Immature natural killer cell (primary cell): ENCODE measurements around the gene SLCO3A1. TPM values are rescaled to one million over a fixed set of nuclear protein-coding genes. Genes with fewer than 3 reads are reported as not detected.

ENCODE experiments used
- DNase-seq, 3 donors: peaks; one replicate each; pipeline ENCODE4 v3.0.0; 2022; ENCODE audit warnings: mixed read lengths in 1 of 3
- H3K27ac Mint-ChIP-seq, 6 donors: one replicate each; pipeline ENCODE4 v1.8.0; 2020; ENCODE audit warnings: mixed read lengths in 6 of 6, mild to moderate bottlenecking in 5 of 6, inconsistent platforms in 4 of 6, moderate library complexity in 3 of 6
- H3K27me3 Mint-ChIP-seq, 3 donors: one replicate each; pipeline ENCODE4 v1.8.0; 2020 to 2021; ENCODE audit warnings: low read depth in 3 of 3, mild to moderate bottlenecking in 3 of 3, mixed read lengths in 3 of 3, moderate library complexity in 3 of 3, inconsistent platforms in 1 of 3
- H3K36me3 Mint-ChIP-seq, 3 donors: one replicate each; pipeline ENCODE4 v1.8.0; 2020; ENCODE audit warnings: mixed read lengths in 3 of 3, inconsistent platforms in 2 of 3, mild to moderate bottlenecking in 2 of 3
- H3K4me1 Mint-ChIP-seq, 2 donors: one replicate each; pipeline ENCODE4 v1.8.0; 2020; ENCODE audit warnings: inconsistent platforms in 2 of 2, mild to moderate bottlenecking in 2 of 2, mixed read lengths in 2 of 2, moderate library complexity in 1 of 2
- H3K4me3 Mint-ChIP-seq, 5 donors: one replicate each; pipeline ENCODE4 v1.8.0; 2020; ENCODE audit warnings: mild to moderate bottlenecking in 5 of 5, mixed read lengths in 5 of 5, inconsistent platforms in 3 of 5, moderate library complexity in 3 of 5
- H3K9me3 Mint-ChIP-seq, 6 donors: one replicate each; pipeline ENCODE4 v1.8.0; 2020; ENCODE audit warnings: mild to moderate bottlenecking in 6 of 6, mixed read lengths in 6 of 6, inconsistent platforms in 4 of 6, moderate library complexity in 3 of 6
- polyA plus RNA-seq, 3 donors: library from polyadenylated mRNA; unstranded; fragments of 300-500 nt; fragmentation: Illumina TruSeq; gene quantifications; one replicate each; pipeline ENCODE4 v1.2.3, GENCODE V29; 2021

The SLCO3A1 gene
- polyA plus RNA-seq, 3 donors from 2014 or later, result 17.0 to 41.3 (median 30.2) TPM

GRCh38 chr15:92011611-92012367 lies 158.3 kb downstream of the SLCO3A1 start:
- peaks cover 83 to 89% of the 10 kb centered on the region in 2 donors for H3K4me1 Mint-ChIP-seq
- DNase-seq, result peak; percentile 4 to 10 (median 7)
- H3K4me3 Mint-ChIP-seq, result peak overlapping the region; percentile 36 to 61 (median 43)
- no peaks in the 10 kb centered on the region for H3K9me3 Mint-ChIP-seq
- H3K27ac Mint-ChIP-seq, result peak overlapping the region in 4 of 6 donors; percentile 12 to 39 (median 26)
- H3K27me3 Mint-ChIP-seq, result peaks cover 0 to 3% (median 1%) of the 10 kb centered on the region in 3 donors
- H3K36me3 Mint-ChIP-seq, result no peaks in the 10 kb centered on the region

- DNase-seq, result no peak
- H3K27me3 Mint-ChIP-seq, result peaks cover 1 to 4% (median 3%) of the 10 kb centered on the region in 3 donors
- H3K36me3 Mint-ChIP-seq, result no peaks in the 10 kb centered on the region
- H3K4me3 Mint-ChIP-seq, result peak overlapping the region in 2 of 5 donors; percentile 43 to 61
- no peaks in the 10 kb centered on the region for H3K9me3 Mint-ChIP-seq
- peak overlapping the region in 1 of 6 donors; percentile 39 for H3K27ac Mint-ChIP-seq
- peaks cover 86 to 89% of the 10 kb centered on the region in 2 donors for H3K4me1 Mint-ChIP-seq
Observed at GRCh38 chr15:92012368-92012629, 158.8 kb downstream of the SLCO3A1 start.

- Mint-ChIP-seq H3K36me3 (no peaks in the 10 kb centered on the region), H3K27ac (peak overlapping the region in 1 of 6 donors; percentile 5), H3K9me3 (no peaks in the 10 kb centered on the region), H3K27me3 (peaks cover 2 to 5% (median 4%) of the 10 kb centered on the region in 3 donors), H3K4me1 (peaks cover 87 to 91% of the 10 kb centered on the region in 2 donors), H3K4me3 (peak overlapping the region in 2 of 5 donors; percentile 22 to 24)
- no peak for DNase-seq
Observed at GRCh38 chr15:92012881-92013280, 159.4 kb downstream of the SLCO3A1 start.

GRCh38 chr15:92014281-92015030 lies 160.9 kb downstream of the SLCO3A1 start:
- no peaks in the 10 kb centered on the region for H3K9me3 Mint-ChIP-seq
- no peaks in the 10 kb centered on the region for H3K36me3 Mint-ChIP-seq
- peaks cover 86 to 88% of the 10 kb centered on the region in 2 donors for H3K4me1 Mint-ChIP-seq
- DNase-seq, result no peak
- peak overlapping the region in 2 of 6 donors; percentile 24 to 31 for H3K27ac Mint-ChIP-seq
- H3K27me3 Mint-ChIP-seq, result peaks cover 2 to 5% (median 4%) of the 10 kb centered on the region in 3 donors
- no peak overlapping the region for H3K4me3 Mint-ChIP-seq

- Mint-ChIP-seq H3K9me3 (no peaks in the 10 kb centered on the region), H3K36me3 (no peaks in the 10 kb centered on the region), H3K4me1 (peaks cover 91 to 92% of the 10 kb centered on the region in 2 donors), H3K27me3 (peaks cover 2 to 5% (median 4%) of the 10 kb centered on the region in 3 donors), H3K4me3 (peak overlapping the region in 1 of 5 donors; percentile 36), H3K27ac (peak overlapping the region in 2 of 6 donors; percentile 37 to 69)
- DNase-seq, result no peak
Observed at GRCh38 chr15:92017882-92018534, 164.5 kb downstream of the SLCO3A1 start.

- Mint-ChIP-seq H3K27me3 (peaks cover 2 to 5% (median 4%) of the 10 kb centered on the region in 3 donors), H3K4me1 (peaks cover 85% of the 10 kb centered on the region in 2 donors), H3K9me3 (no peaks in the 10 kb centered on the region), H3K36me3 (no peaks in the 10 kb centered on the region), H3K4me3 (no peak overlapping the region), H3K27ac (no peak overlapping the region)
- DNase-seq, result no peak
Observed at GRCh38 chr15:92018535-92019239, 165.2 kb downstream of the SLCO3A1 start.

GRCh38 chr15:92019706-92020105 lies 166.2 kb downstream of the SLCO3A1 start:
- no peaks in the 10 kb centered on the region for H3K36me3 Mint-ChIP-seq
- no peak overlapping the region for H3K4me3 Mint-ChIP-seq
- H3K27ac Mint-ChIP-seq, result no peak overlapping the region
- H3K27me3 Mint-ChIP-seq, result peaks cover 2 to 5% (median 4%) of the 10 kb centered on the region in 3 donors
- H3K9me3 Mint-ChIP-seq, result no peaks in the 10 kb centered on the region
- peaks cover 74 to 75% of the 10 kb centered on the region in 2 donors for H3K4me1 Mint-ChIP-seq
- no peak for DNase-seq

GRCh38 chr15:92020207-92020606 lies 166.7 kb downstream of the SLCO3A1 start:
- Mint-ChIP-seq H3K4me1 (peaks cover 70 to 71% of the 10 kb centered on the region in 2 donors), H3K9me3 (no peaks in the 10 kb centered on the region), H3K27me3 (peaks cover 2 to 5% (median 4%) of the 10 kb centered on the region in 3 donors), H3K36me3 (no peaks in the 10 kb centered on the region), H3K27ac (peak overlapping the region in 1 of 6 donors; percentile 2), H3K4me3 (no peak overlapping the region)
- DNase-seq, result no peak

GRCh38 chr15:92020804-92021203 lies 167.3 kb downstream of the SLCO3A1 start:
- H3K4me1 Mint-ChIP-seq, result peaks cover 65% of the 10 kb centered on the region in 2 donors
- no peaks in the 10 kb centered on the region for H3K36me3 Mint-ChIP-seq
- peaks cover 2 to 5% (median 4%) of the 10 kb centered on the region in 3 donors for H3K27me3 Mint-ChIP-seq
- H3K4me3 Mint-ChIP-seq, result no peak overlapping the region
- no peak overlapping the region for H3K27ac Mint-ChIP-seq
- H3K9me3 Mint-ChIP-seq, result no peaks in the 10 kb centered on the region
- DNase-seq, result no peak

- peak; percentile 5 to 20 (median 12) for DNase-seq
- Mint-ChIP-seq H3K4me1 (peaks cover 58 to 59% of the 10 kb centered on the region in 2 donors), H3K27ac (peak overlapping the region in 2 of 6 donors; percentile 4 to 37), H3K36me3 (no peaks in the 10 kb centered on the region), H3K27me3 (peaks cover 2% of the 10 kb centered on the region in 3 donors), H3K4me3 (peak overlapping the region in 1 of 5 donors; percentile 18), H3K9me3 (no peaks in the 10 kb centered on the region)
Observed at GRCh38 chr15:92021792-92022191, 168.3 kb downstream of the SLCO3A1 start.

GRCh38 chr15:92023965-92024364 lies 170.5 kb downstream of the SLCO3A1 start:
- Mint-ChIP-seq H3K4me3 (no peak overlapping the region), H3K36me3 (no peaks in the 10 kb centered on the region), H3K4me1 (peaks cover 40% of the 10 kb centered on the region in 2 donors), H3K27ac (no peak overlapping the region), H3K27me3 (no peaks in the 10 kb centered on the region), H3K9me3 (no peaks in the 10 kb centered on the region)
- DNase-seq, result no peak

GRCh38 chr15:92025706-92026270 lies 172.3 kb downstream of the SLCO3A1 start:
- Mint-ChIP-seq H3K27me3 (no peaks in the 10 kb centered on the region), H3K36me3 (no peaks in the 10 kb centered on the region), H3K4me1 (peaks cover 24 to 33% of the 10 kb centered on the region in 2 donors), H3K27ac (peak overlapping the region in 1 of 6 donors; percentile 40), H3K4me3 (no peak overlapping the region), H3K9me3 (no peaks in the 10 kb centered on the region)
- DNase-seq, result no peak

- no peak overlapping the region for H3K4me3 Mint-ChIP-seq
- DNase-seq, result no peak
- H3K4me1 Mint-ChIP-seq, result peaks cover 24 to 38% of the 10 kb centered on the region in 2 donors
- no peaks in the 10 kb centered on the region for H3K9me3 Mint-ChIP-seq
- H3K27me3 Mint-ChIP-seq, result peaks cover 0 to 4% (median 0%) of the 10 kb centered on the region in 3 donors
- H3K27ac Mint-ChIP-seq, result no peak overlapping the region
- no peaks in the 10 kb centered on the region for H3K36me3 Mint-ChIP-seq
Observed at GRCh38 chr15:92028389-92028724, 174.8 kb downstream of the SLCO3A1 start.
